ENCODE results near the gene CEP57L1. TPM values are rescaled to one million over a fixed set of nuclear protein-coding genes. Genes with fewer than 3 reads are reported as not detected.

CEP57L1 gene
- total RNA-seq, 1 experiment from 2014 or later: 8.4 TPM

- no peak overlapping the region for H2BK20ac ChIP-seq (ENCODE audit: low read depth, low read length, poor library complexity, severe bottlenecking)
- no peak overlapping the region for H2AK5ac ChIP-seq (ENCODE audit: insufficient read length, low read length)
- H3K27me3 ChIP-seq (ENCODE audit: insufficient read depth, low read length): no peaks in the 10 kb centered on the region; the same call in 1 of the 2 replicates
- H3K56ac ChIP-seq (ENCODE audit: insufficient read length, low read depth, low read length): no peak overlapping the region
- H3K18ac ChIP-seq (ENCODE audit: insufficient read length, low read depth, low read length): no peak overlapping the region
- H3K4me1 Mint-ChIP-seq: no peaks in the 10 kb centered on the region
- no peak overlapping the region for H3K23ac ChIP-seq (ENCODE audit: insufficient read length, low read depth, low read length)
- no peaks in the 10 kb centered on the region for H3K9me3 Mint-ChIP-seq
- H4K8ac ChIP-seq (replicated peaks; ENCODE audit: insufficient read length, low read depth, low read length): no peak overlapping the region
- H3K79me1 ChIP-seq (ENCODE audit: insufficient read depth, low read depth, low read length, poor library complexity, severe bottlenecking): no peaks in the 10 kb centered on the region
- no peak overlapping the region for H2BK120ac ChIP-seq (ENCODE audit: low read depth, low read length, poor library complexity, severe bottlenecking)
- H2BK15ac ChIP-seq (ENCODE audit: low read depth, low read length): no peak overlapping the region
- WGBS (ENCODE audit: extremely low coverage, insufficient read length, low lambda C conversion rate): no CpG with 5 or more reads among the region's 2 CpGs
- no peak overlapping the region for H2AFZ ChIP-seq (ENCODE audit: low read length)
- no peaks in the 10 kb centered on the region for H3K4me1 ChIP-seq (ENCODE audit: insufficient read depth, low read length)
- H3T11ph ChIP-seq (ENCODE audit: low read length): no peak overlapping the region
- no peaks in the 10 kb centered on the region for H3K23me2 ChIP-seq (ENCODE audit: insufficient read length, low read depth, low read length, poor library complexity, severe bottlenecking)
- H3K79me2 ChIP-seq (ENCODE audit: insufficient read depth, low read length): no peaks in the 10 kb centered on the region
- no peak overlapping the region for H3K14ac ChIP-seq (ENCODE audit: insufficient read depth, low read length)
- no peak overlapping the region for H3K27ac Mint-ChIP-seq
- H3K27ac ChIP-seq (ENCODE audit: insufficient read length, low read depth, low read length): no peak overlapping the region
- H4K20me1 ChIP-seq (ENCODE audit: control insufficient read depth, insufficient read depth, insufficient read length): no peaks in the 10 kb centered on the region
- no peak overlapping the region for H4K91ac ChIP-seq (ENCODE audit: insufficient read length, low read depth, low read length)
- H3K9me3 ChIP-seq (ENCODE audit: control insufficient read depth, low read depth, low read length): no peaks in the 10 kb centered on the region
- H3K36me3 Mint-ChIP-seq (ENCODE audit: insufficient read depth in 1 of 3, low read depth in 3 of 3): no peaks in the 10 kb centered on the region
- DNase-seq: no peak
- no peak overlapping the region for H3K4me2 ChIP-seq (ENCODE audit: insufficient read depth, insufficient read length, low read length)
- no peak overlapping the region for H4K5ac ChIP-seq (ENCODE audit: insufficient read length, low read depth, low read length)
- H3K4ac ChIP-seq (ENCODE audit: low read depth, low read length): no peak overlapping the region
- H3K9ac ChIP-seq (ENCODE audit: extremely low read depth, insufficient read length, low read length): no peak overlapping the region
- H2BK5ac ChIP-seq (ENCODE audit: insufficient read length, low read length): no peak overlapping the region
- no peak overlapping the region for H2BK12ac ChIP-seq (ENCODE audit: insufficient read length, low read depth, low read length)
- no peaks in the 10 kb centered on the region for H3K27me3 Mint-ChIP-seq (ENCODE audit: low read depth)
- no peak overlapping the region for H3K4me3 Mint-ChIP-seq
- TF ChIP-seq, protein P1, sequence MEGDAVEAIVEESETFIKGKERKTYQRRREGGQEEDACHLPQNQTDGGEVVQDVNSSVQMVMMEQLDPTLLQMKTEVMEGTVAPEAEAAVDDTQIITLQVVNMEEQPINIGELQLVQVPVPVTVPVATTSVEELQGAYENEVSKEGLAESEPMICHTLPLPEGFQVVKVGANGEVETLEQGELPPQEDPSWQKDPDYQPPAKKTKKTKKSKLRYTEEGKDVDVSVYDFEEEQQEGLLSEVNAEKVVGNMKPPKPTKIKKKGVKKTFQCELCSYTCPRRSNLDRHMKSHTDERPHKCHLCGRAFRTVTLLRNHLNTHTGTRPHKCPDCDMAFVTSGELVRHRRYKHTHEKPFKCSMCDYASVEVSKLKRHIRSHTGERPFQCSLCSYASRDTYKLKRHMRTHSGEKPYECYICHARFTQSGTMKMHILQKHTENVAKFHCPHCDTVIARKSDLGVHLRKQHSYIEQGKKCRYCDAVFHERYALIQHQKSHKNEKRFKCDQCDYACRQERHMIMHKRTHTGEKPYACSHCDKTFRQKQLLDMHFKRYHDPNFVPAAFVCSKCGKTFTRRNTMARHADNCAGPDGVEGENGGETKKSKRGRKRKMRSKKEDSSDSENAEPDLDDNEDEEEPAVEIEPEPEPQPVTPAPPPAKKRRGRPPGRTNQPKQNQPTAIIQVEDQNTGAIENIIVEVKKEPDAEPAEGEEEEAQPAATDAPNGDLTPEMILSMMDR (conservative IDR thresholded peaks at IDR 0.05): no peak
Observed at GRCh38 chr6:109170333-109170732, 75.0 kb downstream of the CEP57L1 start.
